ENCODE data around the gene VGLL4.
"Not testable (repeated sequence)": the region's sequence is repeated elsewhere in the genome, so short reads cannot be mapped to it uniquely, and the experiment has no call there.

Gene VGLL4, protein sequence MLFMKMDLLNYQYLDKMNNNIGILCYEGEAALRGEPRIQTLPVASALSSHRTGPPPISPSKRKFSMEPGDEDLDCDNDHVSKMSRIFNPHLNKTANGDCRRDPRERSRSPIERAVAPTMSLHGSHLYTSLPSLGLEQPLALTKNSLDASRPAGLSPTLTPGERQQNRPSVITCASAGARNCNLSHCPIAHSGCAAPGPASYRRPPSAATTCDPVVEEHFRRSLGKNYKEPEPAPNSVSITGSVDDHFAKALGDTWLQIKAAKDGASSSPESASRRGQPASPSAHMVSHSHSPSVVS

GRCh38 chr3:11643605-11644087 lies at the start of gene VGLL4:
Gene VGLL4 (minus strand): TSS chr3:11643915. CDS start chr3:11643518, 397 bp downstream.
- DNase-seq (ENCODE audit: low read depth in 2 of 2): peak; percentile 85 to 86

- no peak for DNase-seq (ENCODE audit: low read depth in 2 of 2)
Measured at GRCh38 chr3:11692532-11692813, 48.8 kb upstream of the VGLL4 start.

DNA sequence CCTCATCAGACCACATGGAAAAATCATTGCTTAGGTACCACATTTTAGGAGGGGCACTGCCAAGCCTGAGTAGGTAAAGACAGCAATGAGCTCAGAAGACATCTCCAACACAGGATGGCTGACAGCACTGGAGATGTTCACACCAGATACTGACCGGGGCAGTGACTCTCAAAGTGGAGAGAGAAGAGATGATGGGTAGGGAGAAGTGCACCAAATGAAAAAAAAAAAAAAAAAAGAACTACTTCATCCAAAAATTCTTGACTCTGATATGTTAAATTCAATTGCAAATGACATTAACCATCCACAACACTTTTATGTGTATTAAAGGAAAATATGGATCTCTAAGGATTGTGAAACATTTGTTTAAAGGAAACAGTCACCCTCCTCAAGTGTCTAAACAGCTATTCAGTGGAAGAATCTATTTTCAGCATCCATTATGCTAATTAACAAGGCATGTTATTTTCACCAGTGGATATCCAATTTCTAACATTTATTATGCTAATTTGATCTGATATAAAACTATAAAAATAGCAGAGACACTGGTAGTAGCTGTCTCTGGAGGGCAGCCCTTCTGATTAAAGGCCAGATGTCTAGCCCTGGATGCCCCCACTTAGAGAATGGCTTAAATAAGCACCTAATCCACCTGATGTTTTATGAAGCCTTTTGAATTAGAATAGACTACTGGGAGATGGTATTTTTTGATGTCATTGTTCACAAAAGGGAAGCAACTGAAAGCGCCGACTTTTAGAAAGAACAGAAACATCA lies 48.2 kb upstream of the VGLL4 start:
- DNase-seq (ENCODE audit: low read depth in 2 of 2): no peak

DNA sequence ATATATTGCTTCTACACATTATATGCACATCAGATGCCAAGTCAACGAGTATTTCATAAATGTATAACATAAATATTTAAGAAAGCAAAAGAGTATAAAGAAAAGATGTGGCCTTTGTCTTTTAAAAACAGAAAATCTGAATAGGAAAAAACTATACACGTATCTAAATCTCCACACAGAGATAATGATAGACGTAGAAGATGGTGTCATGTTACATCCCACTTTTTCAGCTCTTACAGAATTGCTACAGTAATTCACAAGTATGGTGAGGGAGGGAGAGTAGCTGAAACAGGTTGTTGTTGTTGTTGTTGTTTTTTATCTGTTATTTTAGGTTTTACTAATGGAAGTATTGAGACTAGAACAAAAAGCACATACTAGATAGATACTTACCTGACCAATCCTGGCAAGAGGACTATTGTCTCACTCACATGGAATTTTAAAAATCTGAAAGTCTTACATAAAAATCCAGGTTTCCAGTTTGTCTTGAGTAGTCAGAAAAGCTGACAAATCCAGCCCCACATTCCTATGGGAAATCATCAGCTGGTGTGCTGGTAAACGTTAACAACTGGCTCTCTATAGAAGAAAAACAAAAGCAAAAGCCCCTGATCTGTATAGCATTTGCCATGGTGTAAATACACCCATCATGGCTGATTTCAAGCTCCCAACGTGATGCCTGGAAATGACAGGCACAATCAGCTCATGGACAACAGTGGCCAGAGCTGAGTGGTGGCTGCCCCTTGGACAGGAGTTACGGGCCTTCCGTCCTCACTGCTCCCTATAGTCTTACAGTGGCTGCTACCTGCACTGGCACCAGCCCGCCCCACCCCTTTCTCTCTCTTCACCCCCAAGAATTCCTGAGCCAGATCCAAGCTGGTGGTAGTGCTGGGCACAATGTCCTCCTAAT lies 47.4 kb upstream of the VGLL4 start:
- DNase-seq (ENCODE audit: low read depth in 2 of 2): peak; percentile 33 to 38

GRCh38 chr3:11689749-11690148 lies 46.0 kb upstream of the VGLL4 start:
- no peak for DNase-seq (ENCODE audit: low read depth in 2 of 2)

GRCh38 chr3:11684980-11685379 lies 41.3 kb upstream of the VGLL4 start:
- not testable (repeated sequence) for DNase-seq (ENCODE audit: low read depth in 2 of 2)

GRCh38 chr3:11680509-11680908 lies 36.8 kb upstream of the VGLL4 start:
- DNase-seq (ENCODE audit: low read depth in 2 of 2): no peak

DNA sequence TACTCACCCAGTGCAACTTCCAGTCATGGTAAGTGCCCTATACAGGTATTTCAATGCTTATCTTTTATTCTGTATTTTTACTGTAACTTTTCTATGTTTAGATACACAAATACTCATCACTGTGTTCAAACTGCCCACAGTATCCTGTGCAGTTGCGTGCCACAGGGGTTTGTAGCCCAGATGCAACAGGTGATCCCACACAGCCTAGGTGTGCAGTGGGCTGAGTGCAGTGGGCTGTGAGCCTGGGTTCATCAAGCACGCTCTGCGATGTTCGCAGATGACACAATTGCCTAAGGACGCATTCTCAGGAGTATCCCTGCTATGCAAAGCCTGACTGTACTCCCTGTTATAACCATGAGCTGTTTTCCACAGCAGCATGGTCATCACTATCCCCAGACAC lies 36.2 kb upstream of the VGLL4 start:
- DNase-seq (ENCODE audit: low read depth in 2 of 2): no peak

- no peak for DNase-seq (ENCODE audit: low read depth in 2 of 2)
Measured at GRCh38 chr3:11672363-11672762, 28.6 kb upstream of the VGLL4 start.

DNA sequence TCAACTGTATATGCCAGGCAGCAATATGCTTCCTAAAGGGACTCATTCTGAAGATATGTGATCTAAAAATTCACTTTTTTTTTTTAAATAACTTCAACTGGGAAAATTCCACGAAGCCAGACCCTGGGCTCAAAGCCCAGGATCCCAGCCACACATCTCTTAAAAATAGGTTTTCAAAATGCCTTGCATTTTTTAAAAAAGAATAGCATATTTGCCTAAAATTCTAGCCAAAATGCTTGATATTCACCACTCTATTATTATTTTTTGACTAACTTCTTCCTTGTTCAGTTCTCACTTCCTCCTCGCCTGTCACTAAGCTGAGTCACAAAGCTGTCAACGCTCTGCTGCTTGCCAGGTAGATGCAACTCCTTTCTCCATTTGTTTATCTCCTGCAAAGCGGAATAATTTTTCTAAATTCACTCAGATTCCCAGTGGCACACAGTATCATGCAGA lies 28.0 kb upstream of the VGLL4 start:
- DNase-seq (ENCODE audit: low read depth in 2 of 2): peak; percentile 66 to 68

- no peak for DNase-seq (ENCODE audit: low read depth in 2 of 2)
Measured at GRCh38 chr3:11668243-11669235, 24.8 kb upstream of the VGLL4 start.

GRCh38 chr3:11665331-11665730 lies 21.6 kb upstream of the VGLL4 start:
- no peak for DNase-seq (ENCODE audit: low read depth in 2 of 2)

GRCh38 chr3:11662392-11662990 lies 18.8 kb upstream of the VGLL4 start:
- no peak for DNase-seq (ENCODE audit: low read depth in 2 of 2)

DNA sequence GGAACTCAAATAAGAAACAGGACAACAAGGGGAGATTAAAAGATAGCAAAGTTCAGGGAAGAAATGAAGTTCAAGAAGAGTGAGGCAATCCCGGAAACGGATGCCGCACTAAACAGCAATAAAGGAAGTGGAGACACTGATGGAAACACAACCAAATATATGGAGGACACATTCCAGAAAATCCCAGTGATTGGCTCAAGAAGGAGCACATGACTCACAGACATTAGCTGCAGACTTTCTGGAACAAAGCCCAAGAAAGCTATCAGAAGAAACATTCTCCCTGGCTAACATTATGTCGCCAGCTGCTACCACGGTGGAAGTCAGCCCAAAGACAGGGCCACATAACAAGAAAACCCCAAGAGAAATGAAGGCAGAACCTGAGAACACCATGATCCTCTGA lies 18.1 kb upstream of the VGLL4 start:
- peak in 1 of 2 experiments; percentile 47 for DNase-seq (ENCODE audit: low read depth in 2 of 2)

DNA sequence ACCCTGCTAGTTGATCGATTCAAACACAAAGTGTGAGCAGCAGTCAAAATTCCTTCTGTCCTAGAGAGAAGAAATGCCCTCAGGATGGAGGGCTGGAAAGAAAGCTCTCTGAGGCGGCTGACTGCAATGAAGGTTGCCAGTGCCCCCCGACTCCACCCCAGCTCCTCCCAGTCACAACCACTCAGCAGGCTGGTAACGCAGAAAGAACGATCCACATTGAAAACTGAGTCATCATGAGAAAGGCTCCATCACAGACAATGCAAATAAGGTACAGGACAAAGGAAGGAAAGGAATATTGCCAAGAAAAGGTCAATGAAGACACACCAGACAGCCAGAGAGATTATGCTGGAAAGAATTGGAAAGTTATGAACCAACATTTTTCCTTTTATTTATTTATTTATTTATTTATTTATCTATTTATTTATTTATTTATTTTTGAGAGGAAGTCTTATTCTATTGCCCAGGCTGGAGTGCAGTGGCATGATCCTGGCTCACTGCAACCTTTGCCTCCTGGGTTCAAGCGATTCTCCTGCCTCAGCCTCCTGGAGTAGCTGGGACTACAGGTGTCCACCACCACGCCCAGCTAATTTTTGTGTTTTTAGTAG lies 17.4 kb upstream of the VGLL4 start:
- no peak for DNase-seq (ENCODE audit: low read depth in 2 of 2)

GRCh38 chr3:11660242-11660641 lies 16.5 kb upstream of the VGLL4 start:
- no peak for DNase-seq (ENCODE audit: low read depth in 2 of 2)

GRCh38 chr3:11658180-11658579 lies 14.5 kb upstream of the VGLL4 start:
- DNase-seq (ENCODE audit: low read depth in 2 of 2): no peak

GRCh38 chr3:11655196-11655928 lies 11.6 kb upstream of the VGLL4 start:
- no peak for DNase-seq (ENCODE audit: low read depth in 2 of 2)

- DNase-seq (ENCODE audit: low read depth in 2 of 2): no peak
Measured at GRCh38 chr3:11654166-11654565, 10.5 kb upstream of the VGLL4 start.

All from fibroblast of skin of left quadriceps (primary cell).